Spleen (tissue), 7 donors: ENCODE results near the gene RNASE1.
"Not testable (repeated sequence)": the region's sequence is repeated elsewhere in the genome, so short reads cannot be mapped to it uniquely, and the experiment has no call there.

Source experiments
- POLR2A ChIP-seq, 3 donors: fragments of 450-650 bp; IDR thresholded peaks; one replicate each; pipeline ENCODE4 v1.5.1; 2017; ENCODE audit warnings: antibody characterized with exemption in 3 of 3, mild to moderate bottlenecking in 1 of 3
- POLR2AphosphoS5 ChIP-seq, 3 donors: sonication (generic); formaldehyde crosslinking; IDR thresholded peaks; one replicate each; pipeline ENCODE4 v1.5.1; 2017; ENCODE audit warnings: antibody characterized with exemption in 3 of 3
- TF ChIP-seq, protein P1 (sequence below), 11 experiments: fragments of 200-600 bp in 7 of 11; fragments of 450-650 bp in 4 of 11; sonication (generic) in 4 of 11; IDR thresholded peaks in 8 of 11; conservative IDR thresholded peaks in 3 of 11; 1 replicate in 7 of 11; 2 replicates in 4 of 11; pipeline versions ENCODE4 v1.4.0 to v1.8.0; 2016 to 2021; ENCODE audit warnings: antibody characterized with exemption in 11 of 11, inconsistent platforms in 4 of 11, mild to moderate bottlenecking in 1 of 11
- donor health status: DM: no; HTN: no; CAD: no; lungs with moderate emphysema.
- donor health status: DM: no; HTN: no; CAD: no.
- donor health status: DM: no; HTN: no; CAD: no.

DNA sequence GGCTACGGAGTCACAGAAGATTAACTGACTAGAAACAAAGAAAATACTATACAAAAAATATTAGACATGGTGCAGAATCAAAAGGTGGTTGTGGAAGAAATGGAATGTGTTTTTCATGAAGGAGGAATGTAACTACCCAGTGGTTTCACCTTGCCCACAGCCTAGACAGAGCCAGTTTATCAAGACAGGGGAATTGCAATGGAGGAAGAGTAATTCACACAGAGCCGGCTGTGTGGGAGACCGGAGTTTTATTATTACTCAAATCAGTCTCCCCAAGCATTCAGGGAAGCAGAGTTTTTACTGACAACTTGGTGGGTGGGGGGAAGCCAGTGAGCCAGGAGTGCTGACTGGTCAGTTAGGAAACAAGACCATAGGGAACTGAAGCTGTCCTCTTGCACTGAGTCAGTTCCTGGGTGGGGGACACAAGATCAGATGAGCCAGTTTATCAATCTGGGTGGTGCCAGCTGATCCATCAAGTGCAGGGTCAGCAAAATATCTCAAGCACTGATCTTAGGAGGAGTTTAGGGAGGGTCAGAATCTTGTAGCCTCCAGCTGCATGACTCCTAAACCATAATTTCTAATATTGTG lies 19.0 kb upstream of the RNASE1 start:
- TF ChIP-seq, protein P1, sequence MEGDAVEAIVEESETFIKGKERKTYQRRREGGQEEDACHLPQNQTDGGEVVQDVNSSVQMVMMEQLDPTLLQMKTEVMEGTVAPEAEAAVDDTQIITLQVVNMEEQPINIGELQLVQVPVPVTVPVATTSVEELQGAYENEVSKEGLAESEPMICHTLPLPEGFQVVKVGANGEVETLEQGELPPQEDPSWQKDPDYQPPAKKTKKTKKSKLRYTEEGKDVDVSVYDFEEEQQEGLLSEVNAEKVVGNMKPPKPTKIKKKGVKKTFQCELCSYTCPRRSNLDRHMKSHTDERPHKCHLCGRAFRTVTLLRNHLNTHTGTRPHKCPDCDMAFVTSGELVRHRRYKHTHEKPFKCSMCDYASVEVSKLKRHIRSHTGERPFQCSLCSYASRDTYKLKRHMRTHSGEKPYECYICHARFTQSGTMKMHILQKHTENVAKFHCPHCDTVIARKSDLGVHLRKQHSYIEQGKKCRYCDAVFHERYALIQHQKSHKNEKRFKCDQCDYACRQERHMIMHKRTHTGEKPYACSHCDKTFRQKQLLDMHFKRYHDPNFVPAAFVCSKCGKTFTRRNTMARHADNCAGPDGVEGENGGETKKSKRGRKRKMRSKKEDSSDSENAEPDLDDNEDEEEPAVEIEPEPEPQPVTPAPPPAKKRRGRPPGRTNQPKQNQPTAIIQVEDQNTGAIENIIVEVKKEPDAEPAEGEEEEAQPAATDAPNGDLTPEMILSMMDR (IDR thresholded peaks at IDR 0.05 in 8 of 11, conservative IDR thresholded peaks at IDR 0.05 in 3 of 11) = not testable (repeated sequence)
- not testable (repeated sequence) for TF ChIP-seq POLR2A, POLR2AphosphoS5 (IDR thresholded peaks at IDR 0.05)
